Urothelium cell line (cell line): Measurements from ENCODE around the gene A4GALT.
"Not testable (repeated sequence)": the region's sequence is repeated elsewhere in the genome, so short reads cannot be mapped to it uniquely, and the experiment has no call there.

Source experiments
- DNase-seq: peaks from one replicate; pipeline ENCODE4 v3.0.0; 2011; ENCODE audit warnings: low spot score, mixed read lengths
- FAIRE-seq: peaks from 2 replicates; lab custom pipeline; 2011; peaks lifted over from hg19 to GRCh38; lab: Jason Lieb, UNC

The A4GALT gene

GRCh38 chr22:42743501-42743991, 22.9 kb upstream of the A4GALT start:
- FAIRE-seq (no peak), DNase-seq (peak; percentile 82)

- no peak for FAIRE-seq
- DNase-seq = no peak
Observed at GRCh38 chr22:42742940-42743339, 22.3 kb upstream of the A4GALT start.

GRCh38 chr22:42740320-42740719, 19.6 kb upstream of the A4GALT start:
- not testable (repeated sequence) for FAIRE-seq, DNase-seq

GRCh38 chr22:42734406-42734805, 13.7 kb upstream of the A4GALT start:
- DNase-seq (no peak), FAIRE-seq (no peak)

- FAIRE-seq, DNase-seq: not testable (repeated sequence)
Observed at GRCh38 chr22:42733394-42733793, 12.7 kb upstream of the A4GALT start.

GRCh38 chr22:42732081-42732480, 11.4 kb upstream of the A4GALT start:
- FAIRE-seq = peak; percentile 77
- no peak for DNase-seq

GRCh38 chr22:42726811-42727210, 6.1 kb upstream of the A4GALT start:
- FAIRE-seq = no peak
- no peak for DNase-seq

GRCh38 chr22:42725606-42726355, 5.1 kb upstream of the A4GALT start:
- no peak for FAIRE-seq
- DNase-seq = no peak

GRCh38 chr22:42724062-42724461, 3.4 kb upstream of the A4GALT start:
- FAIRE-seq (no peak), DNase-seq (no peak)

- FAIRE-seq (no peak), DNase-seq (no peak)
Observed at GRCh38 chr22:42721045-42721434, 370 bp upstream of the A4GALT start.

GRCh38 chr22:42719656-42720262, 911 bp downstream of the A4GALT start:
- DNase-seq = no peak

GRCh38 chr22:42719133-42719532, 1.5 kb downstream of the A4GALT start:
- peak; percentile 27 for FAIRE-seq

More at GRCh38 chr22:42719656-42720262, 911 bp downstream of the A4GALT start:
- FAIRE-seq = no peak

GRCh38 chr22:42717197-42717928, 3.3 kb downstream of the A4GALT start:
- no peak for DNase-seq
- no peak for FAIRE-seq

More at GRCh38 chr22:42719133-42719532, 1.5 kb downstream of the A4GALT start:
- no peak for DNase-seq

- peak; percentile 93 for FAIRE-seq
Observed at GRCh38 chr22:42716649-42717127, 4.0 kb downstream of the A4GALT start.

GRCh38 chr22:42716221-42716620, 4.4 kb downstream of the A4GALT start:
- DNase-seq (no peak), FAIRE-seq (no peak)

More at GRCh38 chr22:42716649-42717127, 4.0 kb downstream of the A4GALT start:
- DNase-seq = no peak

GRCh38 chr22:42714768-42715390, 5.8 kb downstream of the A4GALT start:
- FAIRE-seq (peak; percentile 46), DNase-seq (no peak)

- no peak for FAIRE-seq
- DNase-seq = no peak
Observed at GRCh38 chr22:42714308-42714707, 6.4 kb downstream of the A4GALT start.

- FAIRE-seq = no peak
- no peak for DNase-seq
Observed at GRCh38 chr22:42711895-42712837, 8.5 kb downstream of the A4GALT start.

GRCh38 chr22:42711281-42711731, 9.4 kb downstream of the A4GALT start:
- FAIRE-seq = no peak

GRCh38 chr22:42708417-42708816, 12.3 kb downstream of the A4GALT start:
- FAIRE-seq = no peak

More at GRCh38 chr22:42711281-42711731, 9.4 kb downstream of the A4GALT start:
- DNase-seq = no peak

More at GRCh38 chr22:42708417-42708816, 12.3 kb downstream of the A4GALT start:
- no peak for DNase-seq
